Activated CD4-positive, alpha-beta T cell treated with anti-CD3 and anti-CD28 coated beads, Interleukin-10, Interleukin-2, amounts not matched to agents 100 ng/mL and 50 ng/mL, durations not matched to agents 16 hours and 8 hours (primary cell): ENCODE data around the gene TMEM114.

Experiments
- DNase-seq: peaks from one replicate; pipeline ENCODE4 v3.0.0-alpha.2; 2020

Gene TMEM114

GRCh38 chr16:8547762-8548161 is 42.5 kb downstream of the TMEM114 start:
- no peak for DNase-seq

- no peak for DNase-seq
These were observed 45.9 kb downstream of the TMEM114 start for GRCh38 chr16:8544406-8544805.

GRCh38 chr16:8543258-8543657 is 47.1 kb downstream of the TMEM114 start:
- no peak for DNase-seq

GRCh38 chr16:8542393-8542792 is 47.9 kb downstream of the TMEM114 start:
- DNase-seq, result no peak

GRCh38 chr16:8541868-8542267 is 48.4 kb downstream of the TMEM114 start:
- DNase-seq, result no peak

- no peak for DNase-seq
These were observed 52.5 kb downstream of the TMEM114 start for GRCh38 chr16:8537691-8538342.

- DNase-seq, result no peak
These were observed 56.8 kb downstream of the TMEM114 start for GRCh38 chr16:8533509-8533908.

- DNase-seq, result no peak
These were observed 59.4 kb downstream of the TMEM114 start for GRCh38 chr16:8530752-8531384.

- DNase-seq, result no peak
These were observed 61.8 kb downstream of the TMEM114 start for GRCh38 chr16:8528471-8528870.

- no peak for DNase-seq
These were observed 66.4 kb downstream of the TMEM114 start for GRCh38 chr16:8523932-8524331.

GRCh38 chr16:8522757-8523156 is 67.6 kb downstream of the TMEM114 start:
- DNase-seq, result no peak

GRCh38 chr16:8519643-8520042 is 70.7 kb downstream of the TMEM114 start:
- no peak for DNase-seq
